ENCODE data around the gene HECW1.
"Not testable (repeated sequence)": the region's sequence is repeated elsewhere in the genome, so short reads cannot be mapped to it uniquely, and the experiment has no call there.

Gene HECW1

DNA sequence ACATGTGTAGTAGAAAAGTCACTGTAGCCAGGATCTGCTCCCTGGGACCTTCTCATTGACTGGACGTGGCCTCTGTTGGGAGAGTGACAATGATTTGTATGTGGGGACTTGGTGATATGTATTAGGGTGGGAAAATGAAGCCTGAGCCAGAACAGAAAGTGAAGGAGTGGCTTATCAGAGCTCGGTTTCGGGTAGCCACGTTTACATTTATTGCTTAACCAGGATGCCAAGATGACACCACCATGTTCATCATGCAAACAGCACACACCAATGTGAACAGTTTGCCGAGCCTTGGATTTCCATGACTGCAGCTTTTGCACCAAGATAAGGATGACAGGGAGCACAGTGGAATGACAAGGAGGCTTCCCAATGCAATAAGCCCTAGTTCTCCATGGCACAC, 357.7 kb downstream of the HECW1 start:
- DNase-seq (ENCODE audit: low read depth): no peak

DNA sequence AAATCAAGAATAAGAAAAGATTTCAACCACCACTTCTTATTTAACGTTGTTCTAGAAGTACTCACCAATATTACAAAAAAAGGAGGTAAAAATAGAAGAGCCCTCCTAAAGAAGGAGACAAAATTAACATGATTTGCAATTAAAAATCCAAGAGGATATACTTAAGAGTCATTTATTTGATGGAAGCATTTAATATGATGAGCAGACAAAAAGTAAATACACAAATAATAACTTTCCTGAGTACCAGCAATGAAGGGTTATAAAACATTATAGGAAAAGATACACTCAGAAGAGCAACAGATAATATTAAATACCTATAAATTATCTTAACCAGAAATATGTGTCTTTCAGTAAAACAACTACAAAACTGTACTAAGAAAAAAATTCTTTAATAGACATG, 363.5 kb downstream of the HECW1 start:
- DNase-seq (ENCODE audit: low read depth): no peak

DNA sequence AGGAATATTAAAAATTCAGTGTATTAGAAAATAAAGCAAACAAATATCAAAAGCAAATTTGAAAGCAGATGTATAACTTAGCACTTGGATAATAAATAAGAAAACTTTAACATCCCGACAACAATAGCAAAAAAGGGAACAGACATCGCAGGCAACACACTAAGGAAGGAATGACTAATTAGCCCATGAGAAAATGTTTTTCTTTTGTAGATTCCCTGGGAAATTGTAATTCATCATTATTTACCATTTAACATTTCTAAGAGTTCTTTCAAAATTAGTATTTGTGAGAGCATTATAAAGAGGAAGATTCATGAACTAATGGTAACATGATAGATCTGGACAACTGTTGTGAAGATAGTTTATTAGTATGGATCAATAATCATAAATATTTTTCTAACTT, 364.4 kb downstream of the HECW1 start:
- DNase-seq (ENCODE audit: low read depth): no peak

DNA sequence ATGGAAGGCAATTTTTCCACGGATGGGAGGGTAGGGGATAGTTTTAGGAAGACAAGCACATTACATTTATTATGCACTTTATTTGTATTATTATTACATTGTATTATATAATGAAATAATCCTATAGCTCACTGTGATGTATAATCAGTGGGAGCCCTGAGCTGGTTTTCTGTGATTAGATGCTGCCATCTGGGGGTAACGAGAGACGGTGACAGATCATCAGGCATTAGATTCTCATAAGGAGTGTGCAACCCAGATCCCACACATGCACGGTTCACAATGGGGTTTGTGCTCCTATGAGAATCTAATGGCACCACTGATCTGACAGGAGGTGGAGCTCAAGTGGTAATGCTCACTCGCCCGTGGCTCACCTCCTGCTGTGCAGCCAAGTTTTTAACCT, 366.6 kb downstream of the HECW1 start:
- DNase-seq (ENCODE audit: low read depth): no peak

DNA sequence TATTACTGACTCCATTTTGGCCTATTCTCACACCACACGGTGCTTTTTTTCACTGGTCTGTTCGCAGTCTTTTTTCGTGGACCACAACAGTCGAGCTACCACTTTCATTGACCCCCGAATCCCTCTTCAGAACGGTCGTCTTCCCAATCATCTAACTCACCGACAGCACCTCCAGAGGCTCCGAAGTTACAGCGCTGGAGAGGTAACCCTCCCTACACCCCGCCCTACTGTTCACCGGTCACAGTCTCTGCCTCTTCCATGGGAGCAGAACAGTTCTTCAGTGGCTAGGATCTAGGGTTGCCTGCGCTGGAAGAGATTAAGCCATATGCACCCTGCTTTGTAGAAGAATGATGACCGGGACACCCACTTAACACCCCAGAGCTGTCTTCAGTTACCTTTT, 367.1 kb downstream of the HECW1 start:
- DNase-seq (ENCODE audit: low read depth): no peak

DNA sequence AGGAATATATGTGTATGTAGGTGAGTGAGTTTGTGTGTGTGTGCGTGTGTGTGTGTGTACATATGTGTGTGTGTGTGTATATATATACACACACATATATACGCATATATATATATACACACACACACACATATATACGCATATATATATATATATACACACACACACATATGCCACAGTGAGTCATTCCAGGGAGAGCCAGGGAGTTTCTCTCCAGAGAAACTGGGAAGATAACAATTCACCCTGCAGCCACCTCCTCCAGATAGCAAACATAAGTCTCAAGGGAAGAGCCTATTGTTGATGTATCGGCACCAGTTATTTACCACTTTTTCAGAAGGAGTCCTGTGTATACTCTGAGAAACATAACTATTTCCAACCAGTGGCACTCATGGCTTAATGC, 368.1 kb downstream of the HECW1 start:
- no peak for DNase-seq (ENCODE audit: low read depth)

DNA sequence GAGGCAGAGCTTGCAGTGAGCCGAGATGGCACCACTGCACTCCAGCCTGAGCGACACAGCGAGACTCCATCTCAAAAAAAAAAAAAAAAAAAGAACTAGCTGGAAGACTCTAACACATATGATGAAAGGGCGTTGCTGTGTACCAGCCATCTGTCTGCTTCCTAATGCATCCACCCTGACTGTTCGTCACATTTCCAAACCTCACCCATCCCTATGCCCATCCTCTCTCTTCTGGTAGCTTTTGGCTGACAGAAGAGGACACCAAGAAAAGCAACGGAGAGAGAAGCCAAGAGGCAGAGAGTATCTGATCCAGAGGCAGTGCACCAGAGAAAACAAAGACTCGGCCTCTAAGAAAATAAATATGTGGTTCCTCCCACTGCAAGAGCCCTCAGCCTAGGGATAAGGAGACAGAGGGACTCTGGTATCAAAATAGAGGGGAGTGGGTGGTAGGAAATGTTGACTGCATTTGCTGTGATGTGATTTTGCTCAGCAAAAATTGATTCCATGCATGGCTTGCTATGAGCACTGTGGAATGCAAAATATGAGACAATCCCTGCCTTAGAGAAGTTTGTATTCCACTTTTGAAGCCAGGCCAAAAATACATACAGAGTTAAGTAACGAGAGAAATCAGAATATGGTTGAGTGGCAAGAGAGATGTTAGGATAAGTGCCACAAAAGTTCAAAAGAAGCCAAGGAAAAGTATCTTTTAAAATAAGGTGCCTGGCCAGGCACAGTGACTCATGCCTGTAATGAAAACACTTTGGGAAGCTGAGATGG, 369.6 kb downstream of the HECW1 start:
- DNase-seq (ENCODE audit: low read depth): no peak

DNA sequence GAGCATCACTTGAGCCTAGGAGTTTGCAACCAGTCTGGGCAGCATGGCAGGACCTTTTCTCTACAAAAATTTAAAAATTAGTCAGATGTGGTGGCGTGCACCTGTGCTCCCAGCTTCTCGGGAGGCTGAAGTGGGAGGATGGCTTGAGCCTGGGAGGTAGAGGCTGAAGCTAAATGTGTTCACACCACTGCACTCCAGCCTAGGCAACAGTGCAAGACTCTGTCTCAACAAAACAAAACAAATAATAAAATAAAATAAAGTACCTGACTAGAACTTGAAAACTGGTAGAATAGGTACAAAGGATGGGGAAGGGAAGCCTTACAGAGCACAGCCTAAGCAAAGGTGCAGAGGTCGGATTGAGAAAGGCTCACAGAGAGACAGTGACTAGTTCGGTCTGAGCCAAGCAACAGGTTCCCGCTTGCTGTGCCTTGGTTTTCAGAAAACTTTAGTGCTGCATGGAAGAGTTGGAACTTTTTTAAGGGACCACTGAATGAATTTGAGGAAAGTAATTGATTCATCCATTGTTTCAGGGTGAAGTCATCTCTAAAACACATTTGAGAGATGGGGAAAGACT, 370.3 kb downstream of the HECW1 start:
- DNase-seq (ENCODE audit: low read depth): no peak

DNA sequence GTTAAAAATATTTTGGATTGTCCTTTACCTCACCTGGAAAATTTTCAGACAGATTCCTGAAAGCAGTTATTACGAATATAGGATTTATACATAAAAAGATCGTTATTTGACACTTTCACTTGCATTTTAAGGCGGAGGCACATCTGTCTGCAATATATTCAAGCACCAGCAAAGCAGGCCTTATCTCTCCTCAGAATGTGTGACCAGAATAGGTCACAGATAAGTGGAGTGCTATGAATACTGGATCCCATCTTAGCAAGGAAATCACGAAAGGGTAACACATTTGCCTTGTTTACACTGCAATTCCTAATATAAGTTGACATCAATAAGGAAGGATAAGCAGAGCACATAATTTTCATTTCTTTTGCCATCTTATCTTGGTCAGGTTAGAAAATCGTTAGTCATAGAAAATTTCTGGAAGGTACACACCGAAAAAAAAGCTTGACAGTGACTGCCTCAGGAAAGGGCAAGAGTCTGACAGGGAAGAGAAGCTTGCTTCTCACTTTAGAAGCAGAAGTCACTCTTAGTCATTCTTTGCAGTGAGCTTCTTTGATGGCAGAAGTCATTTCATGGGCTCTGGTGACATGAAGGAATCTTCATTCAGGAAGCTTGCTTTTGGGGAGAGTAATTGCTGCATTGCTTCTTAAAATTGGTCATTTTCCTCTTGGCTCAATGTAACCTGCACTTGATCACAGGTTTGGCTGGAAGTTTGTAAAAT, 372.4 kb downstream of the HECW1 start:
- no peak for DNase-seq (ENCODE audit: low read depth)

DNA sequence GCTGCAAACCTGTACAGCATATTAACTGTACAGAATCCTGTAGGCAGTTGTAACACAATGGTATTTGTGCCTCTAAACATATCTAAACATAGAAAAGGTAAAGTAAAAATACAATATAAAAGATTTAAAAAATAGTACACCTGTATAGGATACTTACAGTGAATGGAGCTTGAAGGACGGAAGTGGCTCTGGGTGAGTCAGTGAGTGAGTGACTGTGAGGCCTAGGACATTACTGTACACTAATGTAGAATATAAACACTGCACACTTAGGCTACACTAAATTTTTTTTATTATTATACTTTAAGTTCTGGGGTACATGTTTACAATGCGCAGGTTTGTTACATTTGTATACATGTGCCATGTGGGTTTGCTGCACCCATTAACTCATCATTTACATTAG, 373.1 kb downstream of the HECW1 start:
- DNase-seq (ENCODE audit: low read depth): no peak

DNA sequence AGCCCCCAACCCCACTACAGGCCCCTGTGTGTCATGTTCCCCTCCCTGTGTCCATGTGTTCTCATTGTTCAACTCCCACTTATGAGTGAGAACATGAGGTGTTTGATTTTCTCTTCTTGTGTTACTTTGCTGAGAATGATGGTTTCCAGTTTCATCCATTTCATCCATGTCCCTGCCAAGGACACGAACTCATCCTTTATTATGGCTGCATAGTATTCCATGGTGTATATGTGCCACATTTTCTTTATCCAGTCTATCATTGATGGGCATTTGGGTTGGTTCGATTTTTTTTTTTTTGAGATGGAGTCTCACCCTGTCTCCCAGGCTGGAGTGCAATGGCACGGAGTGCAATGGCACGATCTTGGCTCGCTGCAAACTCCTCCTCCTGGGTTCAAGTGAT, 373.6 kb downstream of the HECW1 start:
- not testable (repeated sequence) for DNase-seq (ENCODE audit: low read depth)

DNA sequence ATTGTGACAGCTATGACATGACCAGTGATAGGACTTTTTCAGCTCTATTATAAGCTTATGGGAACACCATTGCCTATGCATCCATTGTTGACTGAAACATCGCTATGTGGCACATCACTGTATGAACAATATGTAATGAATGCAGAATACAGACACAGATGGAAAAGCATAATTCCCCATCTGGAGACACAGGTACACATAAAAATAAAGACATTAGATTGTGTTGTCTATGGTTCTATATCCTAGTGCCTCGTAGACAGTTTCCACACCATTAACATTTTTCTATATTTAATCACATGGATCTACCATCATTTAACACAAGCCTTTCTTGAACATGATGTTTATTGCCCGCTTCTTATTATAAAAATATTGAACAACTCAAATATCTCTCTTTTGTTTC, 374.2 kb downstream of the HECW1 start:
- DNase-seq (ENCODE audit: low read depth): no peak

DNA sequence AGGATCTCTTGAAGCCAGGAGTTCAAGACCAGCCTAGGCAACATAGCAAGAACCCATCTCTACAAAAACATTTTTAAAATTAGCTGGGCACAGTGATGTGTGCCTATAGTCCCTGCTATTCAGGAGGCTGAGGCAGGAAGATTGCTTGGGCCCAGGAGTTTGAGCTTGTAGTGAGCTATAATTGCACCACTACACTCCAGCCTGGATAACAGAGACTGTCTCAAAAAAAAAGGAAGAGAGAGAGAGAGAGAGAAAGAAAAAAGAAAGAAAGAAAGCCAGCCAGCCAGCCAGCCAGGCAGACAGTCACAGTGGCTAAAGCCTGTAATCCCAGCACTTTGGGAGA, 375.3 kb downstream of the HECW1 start:
- DNase-seq (ENCODE audit: low read depth): no peak

DNA sequence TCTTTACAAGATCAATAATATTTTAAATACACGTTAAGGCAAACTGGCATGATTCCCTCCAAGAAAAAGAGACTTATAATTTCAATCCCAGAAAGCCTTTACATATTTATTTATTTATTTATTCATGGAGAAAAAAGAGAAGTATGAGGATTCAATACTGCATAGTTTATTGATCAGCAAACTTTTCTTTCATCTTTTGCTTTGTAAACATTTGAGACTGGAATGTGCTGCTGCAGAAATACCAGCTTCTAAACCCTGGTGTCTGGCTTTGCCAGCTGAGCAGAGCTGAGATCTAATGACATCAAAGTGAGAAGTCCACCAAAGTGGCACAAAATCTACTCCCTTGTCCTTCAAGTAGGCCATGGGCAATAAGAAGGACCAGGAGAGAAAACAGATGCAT, 376.8 kb downstream of the HECW1 start:
- DNase-seq (ENCODE audit: low read depth): no peak

DNA sequence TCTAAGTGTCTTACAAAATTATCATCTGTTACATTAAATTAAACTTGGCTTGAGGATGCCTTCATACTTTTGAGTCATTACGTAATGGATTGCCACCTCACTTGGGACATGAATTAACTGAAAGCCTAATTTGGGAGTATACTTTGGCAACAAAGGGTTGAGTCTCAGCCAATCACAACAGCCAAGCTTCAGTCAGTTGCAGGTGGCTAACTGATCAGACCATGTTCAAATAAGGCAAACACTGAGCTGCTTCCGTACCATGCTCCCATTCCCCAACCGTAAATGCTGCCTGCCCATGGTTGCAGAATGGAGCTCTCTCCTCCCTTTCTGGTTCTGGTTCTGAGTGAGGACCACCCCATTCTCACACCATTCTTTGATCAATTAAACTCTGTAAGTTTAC, 377.6 kb downstream of the HECW1 start:
- DNase-seq (ENCODE audit: low read depth): no peak

DNA sequence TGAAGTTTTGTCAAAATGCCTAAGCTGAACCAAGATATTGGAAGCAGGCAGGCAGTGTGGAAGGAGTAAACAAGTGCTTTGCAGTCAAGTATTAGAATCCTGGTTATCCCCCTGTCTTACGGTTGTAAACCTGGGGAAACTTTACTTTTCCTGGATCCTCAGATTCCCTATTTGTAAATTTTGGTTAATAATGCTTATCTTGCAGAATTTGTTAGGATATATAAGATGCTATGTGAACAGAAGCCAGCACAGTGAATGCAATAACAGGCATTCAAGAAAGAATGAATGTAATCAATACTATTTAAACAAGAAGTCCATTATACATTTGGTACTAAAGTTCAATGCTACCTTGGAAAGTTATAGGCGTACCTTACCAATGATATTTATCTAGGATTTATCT, 378.7 kb downstream of the HECW1 start:
- no peak for DNase-seq (ENCODE audit: low read depth)

DNA sequence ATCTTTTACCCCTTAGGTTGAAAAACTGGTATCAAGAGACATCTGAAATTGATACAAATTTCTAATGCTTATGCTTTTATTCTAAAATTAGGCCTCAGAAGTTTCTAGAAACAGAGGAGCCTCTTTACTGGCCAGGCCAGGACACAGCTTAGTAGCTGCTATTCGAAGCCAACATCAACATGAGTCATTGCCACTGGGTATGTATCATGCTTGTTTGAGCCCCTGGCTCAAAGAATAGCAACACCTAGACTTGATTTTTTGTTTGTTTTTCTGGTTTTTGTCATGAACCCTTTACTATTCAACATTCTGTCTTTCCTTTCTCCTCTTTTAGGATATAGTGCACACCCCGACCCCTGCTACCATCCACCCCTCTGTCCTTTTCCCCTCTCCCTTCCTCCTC, 379.5 kb downstream of the HECW1 start:
- DNase-seq (ENCODE audit: low read depth): no peak

DNA sequence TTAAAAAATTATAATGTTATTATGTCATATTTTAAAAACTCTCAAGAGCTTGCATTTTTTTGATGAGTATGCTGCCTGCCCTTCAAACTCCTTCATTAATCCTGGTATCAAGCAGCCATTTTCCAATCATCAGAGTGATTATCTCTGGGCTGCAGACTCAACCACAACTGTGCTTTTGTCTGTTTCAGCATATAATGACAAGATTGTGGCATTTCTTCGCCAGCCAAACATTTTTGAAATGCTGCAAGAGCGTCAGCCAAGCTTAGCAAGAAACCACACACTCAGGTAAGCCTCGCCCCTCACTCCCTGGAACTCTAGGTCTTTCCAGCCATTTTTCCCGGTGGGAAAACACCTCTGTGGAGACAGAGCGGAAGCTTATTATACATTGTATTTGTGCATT, 380.4 kb downstream of the HECW1 start:
- no peak for DNase-seq (ENCODE audit: low read depth)

DNA sequence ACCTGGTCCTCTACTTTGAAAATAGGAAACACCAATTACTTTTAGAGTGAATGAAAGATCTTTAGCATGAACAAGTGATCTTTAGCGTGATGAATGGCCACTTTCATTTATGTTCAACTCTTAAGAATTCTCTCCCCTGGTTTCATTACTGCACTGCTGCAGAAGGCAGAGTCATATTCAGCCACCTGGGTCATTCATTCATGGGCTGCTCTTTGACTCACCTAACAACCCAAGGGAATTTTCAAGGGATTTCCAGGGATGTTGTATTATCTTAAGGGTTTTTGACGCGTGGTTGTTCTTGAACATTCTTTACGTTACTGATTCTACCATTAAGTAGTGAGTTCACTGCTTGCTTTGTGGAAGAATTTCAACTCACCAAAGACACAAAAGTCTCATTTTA, 383.1 kb downstream of the HECW1 start:
- DNase-seq (ENCODE audit: low read depth): no peak

DNA sequence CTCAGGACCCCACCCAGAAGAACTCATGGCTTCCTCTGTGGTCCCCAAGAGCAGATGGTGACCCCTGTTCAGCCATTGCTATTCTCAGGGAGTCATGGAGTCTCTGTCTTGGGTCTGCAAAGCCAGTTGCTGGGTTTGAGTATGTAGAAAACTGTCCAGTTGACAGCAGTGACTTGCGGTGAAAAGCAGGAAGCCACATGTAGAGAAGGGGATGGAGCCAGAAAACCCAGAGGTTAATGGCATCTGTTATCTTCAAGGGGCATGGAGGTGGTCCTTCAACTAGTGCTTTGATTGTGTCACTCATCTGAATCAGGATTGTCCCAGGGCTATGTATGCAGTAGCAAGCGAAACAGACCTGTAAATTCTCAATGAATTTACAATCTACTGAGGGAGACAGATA, 384.1 kb downstream of the HECW1 start:
- DNase-seq (ENCODE audit: low read depth): no peak

DNA sequence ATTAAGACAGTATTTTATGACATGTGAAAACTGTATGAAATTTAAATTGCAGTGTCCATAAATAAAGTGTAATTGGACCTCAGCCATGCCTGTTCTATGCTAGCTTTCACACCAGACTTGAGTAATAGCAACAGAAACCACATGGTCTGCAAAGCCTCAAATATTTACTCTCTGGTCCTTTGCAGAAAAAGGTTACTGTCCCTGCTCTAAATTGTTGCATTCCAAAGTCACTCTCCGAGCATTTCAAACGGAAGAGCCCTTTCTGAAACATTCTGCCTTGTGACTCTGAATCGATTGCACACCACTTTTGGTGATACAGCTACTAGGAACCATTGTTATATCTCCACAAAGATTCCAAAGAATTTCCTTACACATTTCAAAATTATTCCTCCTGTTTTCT, 389.4 kb downstream of the HECW1 start:
- no peak for DNase-seq (ENCODE audit: low read depth)

DNA sequence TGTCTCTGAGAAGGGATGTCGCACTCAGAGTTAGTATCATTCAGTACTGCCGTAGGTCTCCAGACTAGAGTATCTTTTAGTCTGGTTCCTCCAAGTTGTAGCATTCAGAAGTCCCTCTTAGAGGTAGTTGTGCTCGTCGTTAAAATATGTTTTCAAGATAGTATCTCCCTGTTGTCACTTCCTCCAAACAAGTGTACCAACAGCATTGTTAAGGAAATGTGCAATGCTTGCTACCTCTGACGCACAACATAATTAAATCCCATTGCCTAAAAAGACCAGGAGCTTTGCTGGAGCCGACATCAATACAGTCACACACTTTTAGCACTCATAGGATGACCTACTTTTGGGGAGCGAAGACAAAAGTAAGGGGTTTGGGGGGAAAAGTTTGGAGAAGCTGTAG, 390.5 kb downstream of the HECW1 start:
- no peak for DNase-seq (ENCODE audit: low read depth)

DNA sequence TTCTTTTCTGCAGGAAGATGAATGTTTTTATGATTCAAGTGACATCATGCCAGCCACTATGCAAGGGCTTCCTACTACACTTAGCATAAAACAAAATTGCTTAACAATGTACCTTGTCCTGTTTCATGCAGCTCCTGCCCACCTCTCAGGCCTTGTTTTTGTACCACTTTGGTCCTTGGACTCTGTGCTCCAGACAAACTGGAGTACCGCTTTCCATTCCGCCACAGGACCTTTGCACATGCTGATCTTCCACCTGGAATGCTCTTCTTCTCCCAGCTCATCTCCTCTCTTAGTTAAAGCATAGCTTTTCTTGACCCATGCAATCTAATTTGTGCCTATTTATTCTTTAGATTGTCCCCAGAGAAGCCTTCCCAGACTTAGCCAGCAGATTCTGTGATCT, 393.0 kb downstream of the HECW1 start:
- DNase-seq (ENCODE audit: low read depth): no peak

DNA sequence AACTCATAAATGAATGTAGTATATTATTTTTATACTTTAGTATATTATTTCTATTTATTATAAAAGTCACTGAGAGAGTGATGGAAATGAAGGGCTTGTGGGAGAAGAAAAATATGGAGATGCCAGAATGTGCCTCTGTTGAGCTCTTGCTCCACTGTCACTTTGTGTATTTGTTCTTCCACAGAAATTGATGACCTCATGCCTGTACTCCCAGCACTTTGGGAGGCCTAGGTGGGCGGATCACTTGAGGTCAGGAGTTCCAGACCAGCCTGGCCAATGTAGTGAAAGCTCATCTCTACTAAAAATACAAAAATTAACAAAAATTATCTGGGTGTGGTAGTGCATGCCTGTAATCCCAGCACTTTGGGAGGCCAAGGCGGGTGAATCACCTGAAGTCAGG, 394.0 kb downstream of the HECW1 start:
- no peak for DNase-seq (ENCODE audit: low read depth)

All from activated T-helper 9 cell treated with anti-CD3 and anti-CD28 coated beads, Interleukin-2, amount 50 U/mL, for 16 hours (primary cell).